HEK293 (cell line): ENCODE results near the gene GRID2.

ENCODE experiments used
- ZNF394 ChIP-seq: fragments of 450-650 bp; formaldehyde crosslinking; IDR thresholded peaks from 2 replicates; pipeline ENCODE4 v1.5.1; 2016; ENCODE audit warnings: missing biosample characterization, missing genetic modification characterization, mild to moderate bottlenecking, moderate library complexity, borderline replicate concordance
- TF ChIP-seq, protein P1 (sequence below): fragments of 450-650 bp; formaldehyde crosslinking; IDR thresholded peaks from 2 replicates; pipeline ENCODE4 v1.5.1; 2016; ENCODE audit warnings: missing biosample characterization, missing genetic modification characterization

DNA sequence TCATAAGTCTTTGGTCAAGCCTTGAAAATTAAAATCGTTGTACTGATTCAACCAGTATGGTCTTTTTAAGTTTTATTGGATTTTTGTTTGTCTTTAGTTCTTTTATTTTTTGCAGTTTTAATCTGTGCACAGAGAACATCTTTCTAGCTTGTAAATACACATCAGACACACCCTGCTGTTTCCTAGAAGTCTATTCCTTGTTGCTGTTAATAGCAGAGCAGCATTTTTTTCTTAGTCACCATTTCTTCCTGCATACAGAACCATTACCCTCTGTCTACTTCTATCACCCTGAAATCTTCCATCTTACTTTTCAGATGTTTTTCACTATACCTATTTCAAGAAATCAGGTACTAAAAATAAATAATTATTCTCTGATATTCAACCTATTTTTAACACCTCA is 375.4 kb downstream of the GRID2 start:
- TF ChIP-seq, protein P1, sequence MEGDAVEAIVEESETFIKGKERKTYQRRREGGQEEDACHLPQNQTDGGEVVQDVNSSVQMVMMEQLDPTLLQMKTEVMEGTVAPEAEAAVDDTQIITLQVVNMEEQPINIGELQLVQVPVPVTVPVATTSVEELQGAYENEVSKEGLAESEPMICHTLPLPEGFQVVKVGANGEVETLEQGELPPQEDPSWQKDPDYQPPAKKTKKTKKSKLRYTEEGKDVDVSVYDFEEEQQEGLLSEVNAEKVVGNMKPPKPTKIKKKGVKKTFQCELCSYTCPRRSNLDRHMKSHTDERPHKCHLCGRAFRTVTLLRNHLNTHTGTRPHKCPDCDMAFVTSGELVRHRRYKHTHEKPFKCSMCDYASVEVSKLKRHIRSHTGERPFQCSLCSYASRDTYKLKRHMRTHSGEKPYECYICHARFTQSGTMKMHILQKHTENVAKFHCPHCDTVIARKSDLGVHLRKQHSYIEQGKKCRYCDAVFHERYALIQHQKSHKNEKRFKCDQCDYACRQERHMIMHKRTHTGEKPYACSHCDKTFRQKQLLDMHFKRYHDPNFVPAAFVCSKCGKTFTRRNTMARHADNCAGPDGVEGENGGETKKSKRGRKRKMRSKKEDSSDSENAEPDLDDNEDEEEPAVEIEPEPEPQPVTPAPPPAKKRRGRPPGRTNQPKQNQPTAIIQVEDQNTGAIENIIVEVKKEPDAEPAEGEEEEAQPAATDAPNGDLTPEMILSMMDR, result no peak
- no peak for TF ChIP-seq ZNF394 (tag by site-specific recombination)
